Embryonic facial prominence (tissue), 1 donor: ENCODE data around the gene KIF5C.
A peak's percentile ranks its signal among the peaks of the same experiment; 100 is the strongest.

Experiments
- DNase-seq: peaks from one replicate; pipeline ENCODE4 v3.0.0-alpha.2; 2016; ENCODE audit errors: extremely low spot score

The KIF5C gene

GRCh38 chr2:149015926-149016563, 141.0 kb downstream of the KIF5C start:
- no peak for DNase-seq

- peak; percentile 61 for DNase-seq
Measured at GRCh38 chr2:149017116-149017985, 142.3 kb downstream of the KIF5C start.

- DNase-seq: no peak
Measured at GRCh38 chr2:149018981-149019380, 144.0 kb downstream of the KIF5C start.

- no peak for DNase-seq
Measured at GRCh38 chr2:149019768-149020167, 144.7 kb downstream of the KIF5C start.

- no peak for DNase-seq
Measured at GRCh38 chr2:149020432-149020851, 145.4 kb downstream of the KIF5C start.

- DNase-seq: no peak
Measured at GRCh38 chr2:149021271-149021719, 146.3 kb downstream of the KIF5C start.

GRCh38 chr2:149021761-149022160, 146.7 kb downstream of the KIF5C start:
- no peak for DNase-seq

GRCh38 chr2:149023091-149023490, 148.1 kb downstream of the KIF5C start:
- DNase-seq: no peak

- no peak for DNase-seq
Measured at GRCh38 chr2:149027590-149028250, 152.7 kb downstream of the KIF5C start.

GRCh38 chr2:149028377-149028776, 153.3 kb downstream of the KIF5C start:
- no peak for DNase-seq

GRCh38 chr2:149028891-149029290, 153.9 kb downstream of the KIF5C start:
- DNase-seq: no peak

GRCh38 chr2:149029307-149029965, 154.4 kb downstream of the KIF5C start:
- no peak for DNase-seq

- no peak for DNase-seq
Measured at GRCh38 chr2:149031396-149031795, 156.4 kb downstream of the KIF5C start.

GRCh38 chr2:149033716-149034115, 158.7 kb downstream of the KIF5C start:
- peak; percentile 20 for DNase-seq

- DNase-seq: no peak
Measured at GRCh38 chr2:149034406-149034805, 159.4 kb downstream of the KIF5C start.

- no peak for DNase-seq
Measured at GRCh38 chr2:149036507-149037293, 161.7 kb downstream of the KIF5C start.

GRCh38 chr2:149037851-149038250, 162.8 kb downstream of the KIF5C start:
- DNase-seq: no peak

GRCh38 chr2:149038442-149039212, 163.6 kb downstream of the KIF5C start, which contains the start of gene LYPD6B:
Gene LYPD6B, plus strand, starts transcription at chr2:149038699. Its CDS starts 92,250 bp downstream, at chr2:149130949.
- DNase-seq: no peak

- DNase-seq: no peak
Measured at GRCh38 chr2:149039213-149039724, 164.2 kb downstream of the KIF5C start.

GRCh38 chr2:149040451-149040850, 165.4 kb downstream of the KIF5C start:
- no peak for DNase-seq
